A549 treated with AZD9567 at 1 μM for 4 hours (cell line): ENCODE measurements around the gene SULT1A3. TPM values are rescaled to one million over a fixed set of nuclear protein-coding genes. Genes with fewer than 3 reads are reported as not detected.

Source experiments
- total RNA-seq: library from RNA; stranded (reverse); fragments of 200-300 nt; extraction: Qiagen RNA extraction; gene quantifications from 5 replicates; pipeline ENCODE4 v1.2.3, GENCODE V29; 2022; ENCODE audit not compliant: insufficient read depth

Gene SULT1A3
- total RNA-seq = 5.6 to 28.8 TPM (median 7.8 TPM) in 5 replicates

DNA sequence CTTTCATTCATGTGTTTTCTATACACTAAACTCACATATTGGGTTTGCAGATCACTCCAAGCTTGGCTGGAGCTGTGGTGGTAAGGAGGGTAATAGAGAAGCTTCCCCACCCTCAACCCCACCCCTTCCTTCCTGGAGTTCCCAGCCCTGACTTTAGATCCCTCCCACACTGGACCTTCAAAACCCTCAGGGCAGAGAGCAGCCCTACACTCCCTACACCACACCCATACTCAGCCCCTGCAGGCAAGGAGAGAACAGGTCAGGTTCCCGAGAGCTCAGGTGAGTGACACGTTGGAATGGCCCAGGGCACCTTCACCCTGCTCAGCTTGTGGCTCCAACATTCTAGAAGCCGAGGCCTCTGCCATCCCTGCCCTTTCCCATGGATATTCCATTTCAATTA is at the start of gene SULT1A3:
TSS of gene SULT1A3 (plus strand) at position 207 of the 400 bp plus-strand sequence. CDS start 1,474 bp downstream, outside the sequence.

DNA sequence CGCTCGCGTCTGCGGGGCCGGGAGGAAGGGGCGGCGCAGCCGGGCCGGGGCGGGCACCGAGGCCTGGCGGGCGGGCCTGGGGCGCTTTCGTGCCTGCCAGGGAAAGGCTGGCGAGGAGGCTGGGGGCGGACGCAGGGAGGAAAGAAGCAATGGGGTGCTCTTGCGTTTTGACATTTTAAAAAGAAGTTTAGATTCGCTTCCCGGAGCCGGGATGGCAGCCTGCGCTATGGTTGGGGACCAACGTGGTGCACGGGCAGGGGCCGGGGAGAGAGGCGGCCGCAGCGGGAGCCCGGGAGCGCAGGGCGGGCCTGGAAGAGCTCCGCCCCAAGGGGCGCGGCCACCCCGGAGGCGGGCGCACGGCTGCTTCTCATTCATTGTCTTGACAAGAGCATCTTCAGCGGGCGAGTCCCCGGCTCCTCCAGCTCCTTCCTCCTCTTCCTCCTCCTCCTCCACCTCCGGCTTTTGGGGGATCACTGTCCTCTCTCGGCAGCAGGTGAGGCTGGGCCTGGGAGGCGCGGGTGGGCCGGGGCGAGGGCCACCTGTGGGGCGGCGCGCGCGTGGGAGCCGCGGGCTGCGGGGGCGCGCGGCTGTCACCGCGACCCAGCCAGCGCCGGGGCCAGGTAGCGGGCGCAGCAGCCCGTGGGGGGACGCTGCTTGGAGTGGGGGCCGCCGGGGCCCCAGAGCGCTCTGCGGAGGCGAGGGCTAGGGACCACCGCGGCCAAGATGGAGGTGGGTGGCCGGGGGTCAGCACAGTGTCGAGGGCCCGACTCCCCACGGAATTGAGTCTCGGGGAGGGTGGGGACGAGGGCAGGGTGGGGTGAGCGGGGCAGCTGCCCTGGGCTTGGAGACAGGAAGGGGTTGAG is 15.6 kb upstream of the SULT1A3 start, which contains the start of gene CORO1A:
TSS of gene CORO1A (plus strand) at position 370 of the 863 bp plus-strand sequence. CDS start 1,608 bp downstream, outside the sequence.

DNA sequence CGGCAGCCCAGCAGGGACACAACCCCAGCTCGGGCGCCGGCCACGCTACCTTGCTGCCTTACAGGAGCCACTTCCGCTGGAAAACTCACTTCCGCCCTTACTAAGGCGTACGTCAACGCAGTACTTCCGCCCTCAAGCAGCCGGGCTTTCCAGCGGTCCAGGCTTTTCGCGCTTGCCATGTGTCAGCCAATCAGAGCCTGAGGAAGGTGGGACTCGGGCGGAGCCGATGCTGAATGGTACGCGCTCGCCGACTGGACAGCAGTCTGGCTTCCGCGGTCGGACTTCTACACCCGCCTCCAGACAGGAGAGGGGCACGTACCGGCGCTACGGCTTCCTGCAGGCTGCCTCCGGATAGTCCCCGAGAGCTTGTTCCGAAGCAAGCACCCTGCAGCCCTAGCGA is 5.4 kb upstream of the SULT1A3 start, which contains the start of the genes BOLA2B and SLX1A:
TSS of gene BOLA2B (minus strand) at position 52 of the 400 bp plus-strand sequence. CDS start 71 bp downstream, outside the sequence.
TSS of gene SLX1A (plus strand) at position 261 of the 400 bp plus-strand sequence. CDS start 210 bp downstream, outside the sequence.

DNA sequence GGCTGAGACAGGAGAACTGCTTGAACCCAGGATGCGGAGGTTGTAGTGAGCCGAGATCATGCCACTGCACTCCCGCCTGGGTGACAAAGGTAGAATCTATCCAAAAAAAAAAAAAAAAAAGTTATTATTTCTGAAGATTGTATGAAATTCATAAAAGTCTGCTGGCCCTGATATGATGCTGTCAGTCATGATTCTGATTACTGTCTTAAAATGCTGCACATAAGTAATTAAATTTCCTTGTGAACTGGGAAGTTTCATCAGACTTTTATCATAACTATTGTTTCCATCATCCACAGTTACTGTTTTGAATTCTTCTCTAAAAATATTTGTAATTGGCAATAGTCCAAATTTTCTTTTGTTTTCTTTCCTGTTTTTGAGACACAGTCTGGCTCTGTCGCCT is 49.3 kb downstream of the SULT1A3 start, which contains the start of gene NPIPB13:
TSS of gene NPIPB13 (minus strand) at position 101 of the 400 bp plus-strand sequence. CDS start 2,906 bp downstream, outside the sequence.

Other genes with a start within 250 kb of the SULT1A3 start
- gene TMEM219, start 237.2 kb upstream of the SULT1A3 start, total RNA-seq = 80.6 to 98.0 TPM (median 93.6 TPM) in 5 replicates
- 23.1 to 35.4 TPM (median 34.5 TPM) in 5 replicates for gene TAOK2, start 225.4 kb upstream of the SULT1A3 start, total RNA-seq
- 12.8 to 15.6 TPM (median 14.2 TPM) in 5 replicates for gene HIRIP3, start 203.6 kb upstream of the SULT1A3 start, total RNA-seq
- 87.3 to 104 TPM (median 98.6 TPM) in 5 replicates for gene INO80E, start 203.0 kb upstream of the SULT1A3 start, total RNA-seq
- 1.8 to 2.3 TPM (median 2.2 TPM) in 4 of 5 replicates, not detected in the other for gene DOC2A, start 188.2 kb upstream of the SULT1A3 start, total RNA-seq
- gene C16orf92, start 176.1 kb upstream of the SULT1A3 start, total RNA-seq = not detected in 5 replicates
- gene TLCD3B, start 168.0 kb upstream of the SULT1A3 start, total RNA-seq = 0.25 to 0.43 TPM (median 0.38 TPM) in 4 of 5 replicates, not detected in the other
- gene ALDOA, start 133.5 kb upstream of the SULT1A3 start, total RNA-seq = 1,612 to 1,913 TPM (median 1,799 TPM) in 5 replicates
- gene PPP4C, start 123.3 kb upstream of the SULT1A3 start, total RNA-seq = 138 to 146 TPM (median 142 TPM) in 5 replicates
- gene TBX6, start 107.3 kb upstream of the SULT1A3 start, total RNA-seq = 0.12 to 0.32 TPM (median 0.22 TPM) in 4 of 5 replicates, not detected in the other
- 6.1 to 8.0 TPM (median 7.7 TPM) in 5 replicates for gene YPEL3, start 103.0 kb upstream of the SULT1A3 start, total RNA-seq
- 1.3 to 1.7 TPM (median 1.6 TPM) in 4 of 5 replicates, not detected in the other for gene GDPD3, start 85.7 kb upstream of the SULT1A3 start, total RNA-seq
- 26.5 to 32.3 TPM (median 32.1 TPM) in 5 replicates for gene MAPK3, start 76.0 kb upstream of the SULT1A3 start, total RNA-seq
- 2.6 to 4.6 TPM (median 3.1 TPM) in 5 replicates for gene CORO1A, start 15.7 kb upstream of the SULT1A3 start, total RNA-seq
- 104 to 219 TPM (median 200 TPM) in 5 replicates for gene BOLA2B, start 5.6 kb upstream of the SULT1A3 start, total RNA-seq
- 7.2 to 29.2 TPM (median 20.1 TPM) in 5 replicates for gene SLX1A, start 5.4 kb upstream of the SULT1A3 start, total RNA-seq
- 2.7 to 3.0 TPM (median 2.8 TPM) in 4 of 5 replicates, not detected in the other for gene NPIPB13, start 49.2 kb downstream of the SULT1A3 start, total RNA-seq
- 63.2 to 69.6 TPM (median 67.9 TPM) in 5 replicates for gene CD2BP2, start 156.1 kb downstream of the SULT1A3 start, total RNA-seq
- 20.4 to 31.0 TPM (median 30.3 TPM) in 5 replicates for gene TBC1D10B, start 171.2 kb downstream of the SULT1A3 start, total RNA-seq
- gene MYL11, start 175.5 kb downstream of the SULT1A3 start, total RNA-seq = 0.14 to 0.69 TPM (median 0.57 TPM) in 3 of 5 replicates, not detected in the others
- 2.0 to 2.3 TPM (median 2.1 TPM) in 4 of 5 replicates, not detected in the other for gene SEPTIN1, start 183.3 kb downstream of the SULT1A3 start, total RNA-seq
- gene ZNF48, start 196.2 kb downstream of the SULT1A3 start, total RNA-seq = 13.4 to 15.0 TPM (median 14.1 TPM) in 5 replicates
- 1.4 to 6.2 TPM (median 5.9 TPM) in 5 replicates for gene ZNF771, start 208.4 kb downstream of the SULT1A3 start, total RNA-seq
- gene DCTPP1, start 230.8 kb downstream of the SULT1A3 start, total RNA-seq = 103 to 132 TPM (median 123 TPM) in 5 replicates
- 47.7 to 51.4 TPM (median 49.2 TPM) in 5 replicates for gene SEPHS2, start 246.6 kb downstream of the SULT1A3 start, total RNA-seq